ENCODE measurements around the gene GALNT1. TPM values are rescaled to one million over a fixed set of nuclear protein-coding genes. Genes with fewer than 3 reads are reported as not detected.

GALNT1 gene
- total RNA-seq, 2 experiments from 2014 or later: 36.2 to 42.7 TPM

- Mint-ChIP-seq H3K27ac (no peak overlapping the region), H3K4me1 (no peaks in the 10 kb centered on the region), H3K27me3 (no peaks in the 10 kb centered on the region), H3K9me3 (ENCODE audit: low read depth) (no peaks in the 10 kb centered on the region), H3K36me3 (peaks cover 12% of the 10 kb centered on the region), H3K4me3 (no peak overlapping the region)
- CTCF ChIA-PET: no interaction called here
- DNase-seq (no peak), ATAC-seq (no peak)
Measured at GRCh38 chr18:35705988-35706387, 124.4 kb downstream of the GALNT1 start.

- no peak overlapping the region for H3K4me3 Mint-ChIP-seq
- peaks cover 19% of the 10 kb centered on the region for H3K36me3 Mint-ChIP-seq
- no peaks in the 10 kb centered on the region for H3K4me1 Mint-ChIP-seq
- CTCF ChIA-PET: no interaction called here
- H3K27ac Mint-ChIP-seq: no peak overlapping the region
- no peaks in the 10 kb centered on the region for H3K9me3 Mint-ChIP-seq (ENCODE audit: low read depth)
- H3K27me3 Mint-ChIP-seq: no peaks in the 10 kb centered on the region
- ATAC-seq (no peak), DNase-seq (no peak)
Measured at GRCh38 chr18:35707247-35707646, 125.7 kb downstream of the GALNT1 start.

GRCh38 chr18:35707674-35708073, 126.1 kb downstream of the GALNT1 start:
- DNase-seq (no peak), ATAC-seq (no peak)
- no peaks in the 10 kb centered on the region for H3K9me3 Mint-ChIP-seq (ENCODE audit: low read depth)
- no peaks in the 10 kb centered on the region for H3K27me3 Mint-ChIP-seq
- peaks cover 21% of the 10 kb centered on the region for H3K36me3 Mint-ChIP-seq
- no peaks in the 10 kb centered on the region for H3K4me1 Mint-ChIP-seq
- H3K4me3 Mint-ChIP-seq: no peak overlapping the region
- CTCF ChIA-PET: no interaction called here
- H3K27ac Mint-ChIP-seq: no peak overlapping the region

GRCh38 chr18:35710581-35710980, 129.0 kb downstream of the GALNT1 start:
- no peaks in the 10 kb centered on the region for H3K4me1 Mint-ChIP-seq
- ATAC-seq: no peak
- peaks cover 26% of the 10 kb centered on the region for H3K36me3 Mint-ChIP-seq
- no peak for DNase-seq
- H3K9me3 Mint-ChIP-seq (ENCODE audit: low read depth): no peaks in the 10 kb centered on the region
- H3K4me3 Mint-ChIP-seq: no peak overlapping the region
- H3K27me3 Mint-ChIP-seq: no peaks in the 10 kb centered on the region
- CTCF ChIA-PET: no interaction called here
- H3K27ac Mint-ChIP-seq: no peak overlapping the region

GRCh38 chr18:35711227-35711626, 129.7 kb downstream of the GALNT1 start:
- DNase-seq: no peak
- peaks cover 26% of the 10 kb centered on the region for H3K36me3 Mint-ChIP-seq
- no peak overlapping the region for H3K4me3 Mint-ChIP-seq
- H3K27ac Mint-ChIP-seq: no peak overlapping the region
- no peaks in the 10 kb centered on the region for H3K27me3 Mint-ChIP-seq
- H3K9me3 Mint-ChIP-seq (ENCODE audit: low read depth): no peaks in the 10 kb centered on the region
- ATAC-seq: no peak
- H3K4me1 Mint-ChIP-seq: no peaks in the 10 kb centered on the region
- CTCF ChIA-PET: no interaction called here

GRCh38 chr18:35713545-35713944, 132.0 kb downstream of the GALNT1 start:
- no peaks in the 10 kb centered on the region for H3K4me1 Mint-ChIP-seq
- no peaks in the 10 kb centered on the region for H3K9me3 Mint-ChIP-seq (ENCODE audit: low read depth)
- H3K36me3 Mint-ChIP-seq: peaks cover 26% of the 10 kb centered on the region
- ATAC-seq (no peak), DNase-seq (no peak)
- peaks cover 5% of the 10 kb centered on the region for H3K27me3 Mint-ChIP-seq
- no peak overlapping the region for H3K27ac Mint-ChIP-seq
- CTCF ChIA-PET: interaction anchor here (1.0 kb wide), 1 partner anchor 19 kb away, joined by 4 read pairs; no protein-coding TSS in a partner anchor
- no peak overlapping the region for H3K4me3 Mint-ChIP-seq

GRCh38 chr18:35714539-35714938, 133.0 kb downstream of the GALNT1 start:
- DNase-seq (no peak), ATAC-seq (no peak)
- H3K4me3 Mint-ChIP-seq: no peak overlapping the region
- CTCF ChIA-PET: no interaction called here
- peaks cover 13% of the 10 kb centered on the region for H3K27me3 Mint-ChIP-seq
- H3K9me3 Mint-ChIP-seq (ENCODE audit: low read depth): no peaks in the 10 kb centered on the region
- no peak overlapping the region for H3K27ac Mint-ChIP-seq
- no peaks in the 10 kb centered on the region for H3K4me1 Mint-ChIP-seq
- peaks cover 25% of the 10 kb centered on the region for H3K36me3 Mint-ChIP-seq

- peaks cover 15% of the 10 kb centered on the region for H3K27me3 Mint-ChIP-seq
- no peak overlapping the region for H3K27ac Mint-ChIP-seq
- no peaks in the 10 kb centered on the region for H3K4me1 Mint-ChIP-seq
- no peak for DNase-seq
- H3K4me3 Mint-ChIP-seq: no peak overlapping the region
- peaks cover 21% of the 10 kb centered on the region for H3K36me3 Mint-ChIP-seq
- no peaks in the 10 kb centered on the region for H3K9me3 Mint-ChIP-seq (ENCODE audit: low read depth)
- CTCF ChIA-PET: no interaction called here
- no peak for ATAC-seq
Measured at GRCh38 chr18:35715139-35715538, 133.6 kb downstream of the GALNT1 start.

GRCh38 chr18:35716169-35716831, 134.8 kb downstream of the GALNT1 start:
- H3K4me1 Mint-ChIP-seq: no peaks in the 10 kb centered on the region
- ATAC-seq (no peak), DNase-seq (no peak)
- no peak overlapping the region for H3K27ac Mint-ChIP-seq
- no peaks in the 10 kb centered on the region for H3K9me3 Mint-ChIP-seq (ENCODE audit: low read depth)
- H3K27me3 Mint-ChIP-seq: peaks cover 15% of the 10 kb centered on the region
- H3K4me3 Mint-ChIP-seq: no peak overlapping the region
- H3K36me3 Mint-ChIP-seq: peaks cover 16% of the 10 kb centered on the region
- CTCF ChIA-PET: no interaction called here

- Mint-ChIP-seq H3K36me3 (peaks cover 11% of the 10 kb centered on the region), H3K9me3 (ENCODE audit: low read depth) (no peaks in the 10 kb centered on the region), H3K4me1 (no peaks in the 10 kb centered on the region), H3K27me3 (peaks cover 15% of the 10 kb centered on the region), H3K27ac (no peak overlapping the region), H3K4me3 (no peak overlapping the region)
- DNase-seq (no peak), ATAC-seq (no peak)
- CTCF ChIA-PET: no interaction called here
Measured at GRCh38 chr18:35717182-35717581, 135.6 kb downstream of the GALNT1 start.

- Mint-ChIP-seq H3K9me3 (ENCODE audit: low read depth) (no peaks in the 10 kb centered on the region), H3K27ac (no peak overlapping the region), H3K4me1 (no peaks in the 10 kb centered on the region), H3K27me3 (peaks cover 18% of the 10 kb centered on the region), H3K36me3 (no peaks in the 10 kb centered on the region), H3K4me3 (no peak overlapping the region)
- CTCF ChIA-PET: no interaction called here
- DNase-seq: no peak
- no peak for ATAC-seq
Measured at GRCh38 chr18:35721431-35722081, 140.0 kb downstream of the GALNT1 start.

GRCh38 chr18:35728676-35729075, 147.1 kb downstream of the GALNT1 start:
- no peaks in the 10 kb centered on the region for H3K36me3 Mint-ChIP-seq
- peaks cover 9% of the 10 kb centered on the region for H3K27me3 Mint-ChIP-seq
- no peak overlapping the region for H3K4me3 Mint-ChIP-seq
- CTCF ChIA-PET: no interaction called here
- DNase-seq (no peak), ATAC-seq (no peak)
- H3K9me3 Mint-ChIP-seq (ENCODE audit: low read depth): peaks cover 3% of the 10 kb centered on the region
- no peaks in the 10 kb centered on the region for H3K4me1 Mint-ChIP-seq
- no peak overlapping the region for H3K27ac Mint-ChIP-seq

GRCh38 chr18:35729991-35730668, 148.6 kb downstream of the GALNT1 start:
- CTCF ChIA-PET: no interaction called here
- DNase-seq: no peak
- peaks cover 9% of the 10 kb centered on the region for H3K27me3 Mint-ChIP-seq
- H3K9me3 Mint-ChIP-seq (ENCODE audit: low read depth): peaks cover 3% of the 10 kb centered on the region
- H3K4me3 Mint-ChIP-seq: no peak overlapping the region
- H3K4me1 Mint-ChIP-seq: no peaks in the 10 kb centered on the region
- no peak for ATAC-seq
- no peak overlapping the region for H3K27ac Mint-ChIP-seq
- H3K36me3 Mint-ChIP-seq: no peaks in the 10 kb centered on the region

Data from activated CD8-positive, alpha-beta memory T cell treated with anti-CD3 and anti-CD28 coated beads, Interleukin-2, amount 10 ng/mL, durations not matched to agents 7 days and 5 days (primary cell).